ENCODE results near the gene HOXC12.
A peak's percentile ranks its signal among the peaks of the same experiment; 100 is the strongest.

Gene HOXC12

DNA sequence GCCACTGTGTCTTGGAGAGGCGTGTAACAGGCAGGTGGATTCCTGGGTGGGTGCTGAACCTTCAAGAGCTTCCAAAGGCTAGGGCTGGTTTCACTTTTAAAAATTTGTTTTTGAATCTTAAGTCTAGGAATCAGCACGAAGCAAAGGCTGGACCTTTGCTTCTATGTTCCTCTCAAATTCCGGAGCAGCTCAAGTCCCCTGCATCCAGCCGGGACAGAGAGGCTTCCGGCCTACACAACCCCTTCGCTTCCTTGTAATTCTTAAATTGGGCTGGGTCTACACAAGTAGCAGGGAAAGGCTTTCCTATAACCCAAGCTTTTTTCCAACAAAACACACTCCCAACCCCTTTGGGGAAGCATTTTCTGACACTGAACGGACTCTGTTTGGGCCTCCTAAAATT lies 8.3 kb downstream of the HOXC12 start:
- no peak overlapping the region for H3K27ac Mint-ChIP-seq
- H3K9me3 Mint-ChIP-seq = no peaks in the 10 kb centered on the region
- peaks cover 19% of the 10 kb centered on the region for H3K4me1 Mint-ChIP-seq
- TF ChIP-seq, protein P1, sequence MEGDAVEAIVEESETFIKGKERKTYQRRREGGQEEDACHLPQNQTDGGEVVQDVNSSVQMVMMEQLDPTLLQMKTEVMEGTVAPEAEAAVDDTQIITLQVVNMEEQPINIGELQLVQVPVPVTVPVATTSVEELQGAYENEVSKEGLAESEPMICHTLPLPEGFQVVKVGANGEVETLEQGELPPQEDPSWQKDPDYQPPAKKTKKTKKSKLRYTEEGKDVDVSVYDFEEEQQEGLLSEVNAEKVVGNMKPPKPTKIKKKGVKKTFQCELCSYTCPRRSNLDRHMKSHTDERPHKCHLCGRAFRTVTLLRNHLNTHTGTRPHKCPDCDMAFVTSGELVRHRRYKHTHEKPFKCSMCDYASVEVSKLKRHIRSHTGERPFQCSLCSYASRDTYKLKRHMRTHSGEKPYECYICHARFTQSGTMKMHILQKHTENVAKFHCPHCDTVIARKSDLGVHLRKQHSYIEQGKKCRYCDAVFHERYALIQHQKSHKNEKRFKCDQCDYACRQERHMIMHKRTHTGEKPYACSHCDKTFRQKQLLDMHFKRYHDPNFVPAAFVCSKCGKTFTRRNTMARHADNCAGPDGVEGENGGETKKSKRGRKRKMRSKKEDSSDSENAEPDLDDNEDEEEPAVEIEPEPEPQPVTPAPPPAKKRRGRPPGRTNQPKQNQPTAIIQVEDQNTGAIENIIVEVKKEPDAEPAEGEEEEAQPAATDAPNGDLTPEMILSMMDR (IDR thresholded peaks at IDR 0.05; ENCODE audit: unreplicated experiment in 3 of 3) = no peak
- H3K36me3 Mint-ChIP-seq (ENCODE audit: low read depth) = no peaks in the 10 kb centered on the region
- H3K4me3 Mint-ChIP-seq = no peak overlapping the region
- peaks cover 100% of the 10 kb centered on the region for H3K27me3 Mint-ChIP-seq (ENCODE audit: low read depth)

GRCh38 chr12:53963434-53964314 lies 9.0 kb downstream of the HOXC12 start:
- TF ChIP-seq, protein P1 (IDR thresholded peaks at IDR 0.05; ENCODE audit: unreplicated experiment in 3 of 3) = no peak
- H3K27me3 Mint-ChIP-seq (ENCODE audit: low read depth) = peaks cover 100% of the 10 kb centered on the region
- no peak overlapping the region for H3K27ac Mint-ChIP-seq
- H3K4me3 Mint-ChIP-seq = peak overlapping the region in 2 of 3 experiments; percentile 22 to 34
- H3K36me3 Mint-ChIP-seq (ENCODE audit: low read depth) = no peaks in the 10 kb centered on the region
- peaks cover 25% of the 10 kb centered on the region for H3K4me1 Mint-ChIP-seq
- H3K9me3 Mint-ChIP-seq = no peaks in the 10 kb centered on the region

- Mint-ChIP-seq H3K36me3 (ENCODE audit: low read depth) (no peaks in the 10 kb centered on the region), H3K4me1 (peaks cover 25% of the 10 kb centered on the region), H3K27me3 (ENCODE audit: low read depth) (peaks cover 100% of the 10 kb centered on the region), H3K4me3 (peak overlapping the region in 2 of 3 experiments; percentile 15 to 57), H3K27ac (peak overlapping the region in 2 of 3 experiments; percentile 36 to 73), H3K9me3 (no peaks in the 10 kb centered on the region)
- TF ChIP-seq, protein P1 (IDR thresholded peaks at IDR 0.05; ENCODE audit: unreplicated experiment in 3 of 3) = no peak
Observed at GRCh38 chr12:53964315-53964713, 9.6 kb downstream of the HOXC12 start.

DNA sequence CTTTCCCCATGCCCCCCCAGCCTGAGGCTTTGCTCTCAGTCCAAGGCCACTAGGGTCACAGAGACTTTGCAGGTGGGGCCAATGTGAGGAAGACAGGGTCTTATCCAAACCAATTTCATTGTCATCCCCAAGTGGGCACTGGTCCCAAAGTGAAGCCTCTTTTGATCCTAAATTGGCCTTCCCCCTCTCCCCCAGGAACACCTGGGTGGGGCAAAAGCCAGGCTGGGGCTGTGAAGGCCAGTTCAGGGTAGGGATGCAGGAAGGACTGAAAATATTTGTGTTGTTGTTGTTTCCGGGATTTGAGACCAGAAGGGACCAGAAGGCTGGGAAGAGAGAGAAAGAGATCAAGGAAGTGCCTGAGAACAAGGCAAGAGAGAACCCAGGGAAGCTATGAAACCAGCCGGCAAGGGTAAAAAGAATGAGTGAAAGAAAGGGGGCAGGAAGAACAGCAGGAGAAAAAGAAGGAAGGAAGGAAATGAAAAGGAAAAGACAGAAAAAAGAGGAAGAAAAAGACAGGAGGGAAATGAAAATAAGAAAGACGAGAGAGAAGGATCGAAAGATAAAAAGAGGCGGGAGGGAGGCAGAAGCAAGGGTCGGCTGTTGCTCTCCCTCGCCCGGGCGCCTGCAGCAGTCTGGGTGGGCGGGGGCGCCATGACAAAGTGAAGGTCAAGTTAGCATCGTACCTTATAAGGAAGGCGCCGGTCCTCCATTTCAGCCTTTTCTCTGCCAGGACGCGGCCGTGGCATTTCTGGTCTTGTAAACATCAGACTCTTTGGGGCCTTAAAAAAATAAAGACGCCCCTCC lies 10.8 kb downstream of the HOXC12 start:
- H3K36me3 Mint-ChIP-seq (ENCODE audit: low read depth) = no peaks in the 10 kb centered on the region
- TF ChIP-seq, protein P1 (IDR thresholded peaks at IDR 0.05; ENCODE audit: unreplicated experiment in 3 of 3) = no peak
- no peaks in the 10 kb centered on the region for H3K9me3 Mint-ChIP-seq
- peak overlapping the region in 1 of 3 experiments; percentile 68 for H3K27ac Mint-ChIP-seq
- H3K4me1 Mint-ChIP-seq = peaks cover 25% of the 10 kb centered on the region
- H3K4me3 Mint-ChIP-seq = peak overlapping the region; percentile 14 to 77 (median 73)
- H3K27me3 Mint-ChIP-seq (ENCODE audit: low read depth) = peaks cover 100% of the 10 kb centered on the region

DNA sequence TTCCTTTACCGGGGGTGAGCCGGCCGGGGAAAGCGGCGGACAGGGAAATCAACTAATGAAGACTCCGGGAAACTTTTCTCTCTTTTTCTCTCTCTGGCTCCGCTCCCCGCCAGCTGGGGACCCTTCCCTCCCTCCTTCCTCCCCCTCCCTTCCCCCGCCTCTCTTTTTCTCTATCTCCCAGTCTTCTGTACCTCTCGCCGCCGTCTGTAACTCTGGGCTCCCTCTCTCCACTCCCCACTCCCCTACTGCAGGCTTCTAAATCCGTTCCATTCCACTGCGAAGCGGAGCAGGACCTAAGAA lies 11.3 kb downstream of the HOXC12 start:
- Mint-ChIP-seq H3K4me3 (peak overlapping the region; percentile 12 to 77 (median 73)), H3K36me3 (ENCODE audit: low read depth) (no peaks in the 10 kb centered on the region), H3K9me3 (no peaks in the 10 kb centered on the region), H3K27me3 (ENCODE audit: low read depth) (peaks cover 100% of the 10 kb centered on the region), H3K27ac (peak overlapping the region in 1 of 3 experiments; percentile 68), H3K4me1 (peaks cover 25% of the 10 kb centered on the region)
- TF ChIP-seq, protein P1 (IDR thresholded peaks at IDR 0.05; ENCODE audit: unreplicated experiment in 3 of 3) = no peak
